H1 (cell line): ENCODE results near the gene EBF3. TPM values are rescaled to one million over a fixed set of nuclear protein-coding genes. Genes with fewer than 3 reads are reported as not detected.

Source experiments
- CTCF ChIA-PET: fragments of 300-600 bp; sonication (Branson Sonifier 250); formaldehyde crosslinking; loops from one replicate; lab custom pipeline; 2021; ENCODE audit not compliant: partially characterized antibody; lab: Charles Lee
- POLR2A ChIA-PET: fragments of 300-600 bp; sonication (Branson Sonifier 250); formaldehyde crosslinking; loops from one replicate; lab custom pipeline; 2021; ENCODE audit warnings: inconsistent platforms; ENCODE audit not compliant: partially characterized antibody; lab: Charles Lee
- DNase-seq, 2 experiments: peaks; one replicate each; pipeline versions ENCODE4 v3.0.0 to v3.0.0-alpha.2; 2010 to 2022; ENCODE audit warnings: low spot score in 2 of 2, low read depth in 1 of 2, mixed read lengths in 1 of 2
- FAIRE-seq: peaks from 2 replicates; lab custom pipeline; 2011; peaks lifted over from hg19 to GRCh38; lab: Jason Lieb, UNC
- H2AFZ ChIP-seq: 2 replicates; pipeline ENCODE4 v1.8.1; 2012; ENCODE audit warnings: low read length, inconsistent platforms
- H2AK5ac ChIP-seq: 2 replicates; pipeline ENCODE4 v1.6.1; 2013; ENCODE audit warnings: low read depth, low read length
- H2BK120ac ChIP-seq: replicated peaks from 2 replicates; pipeline ENCODE3; 2013; ENCODE audit warnings: low read depth, low read length, inconsistent platforms
- H2BK12ac ChIP-seq: 2 replicates; pipeline ENCODE4 v1.6.1; 2013; ENCODE audit warnings: low read depth, low read length
- H2BK15ac ChIP-seq: 2 replicates; pipeline ENCODE4 v1.6.1; 2013; ENCODE audit warnings: low read length
- H2BK20ac ChIP-seq: 2 replicates; pipeline ENCODE4 v1.6.1; 2013; ENCODE audit warnings: low read length
- H2BK5ac ChIP-seq: 2 replicates; pipeline ENCODE4 v1.6.1; 2013; ENCODE audit warnings: low read depth, low read length
- H3K14ac ChIP-seq: 2 replicates; pipeline ENCODE4 v1.6.1; 2013; ENCODE audit warnings: inconsistent platforms; ENCODE audit not compliant: insufficient read length
- H3K18ac ChIP-seq: 2 replicates; pipeline ENCODE4 v1.6.1; 2013; ENCODE audit warnings: low read length; ENCODE audit errors: extremely low read depth
- H3K23ac ChIP-seq: 2 replicates; pipeline ENCODE4 v1.6.1; 2013; ENCODE audit warnings: inconsistent platforms; ENCODE audit not compliant: insufficient read length
- H3K23me2 ChIP-seq: 2 replicates; pipeline ENCODE4 v1.6.1; 2013; ENCODE audit warnings: low read depth, low read length
- H3K27ac ChIP-seq: 2 replicates; pipeline ENCODE4 v1.6.1; 2011; ENCODE audit warnings: low read depth, low read length, inconsistent platforms
- H3K27me3 ChIP-seq, 4 experiments: replicated peaks in 1 of 4; 1 replicate in 1 of 4; 2 replicates in 3 of 4; pipeline versions ENCODE4 v1.6.1 to v1.8.1; 2011 to 2013; ENCODE audit warnings: low read length in 3 of 4, mild to moderate bottlenecking in 3 of 4, inconsistent platforms in 2 of 4, mixed read lengths in 2 of 4, moderate library complexity in 1 of 4; ENCODE audit not compliant: control insufficient read depth in 3 of 4, insufficient read depth in 3 of 4; ENCODE audit errors: extremely low read depth in 1 of 4
- H3K36me3 ChIP-seq, 4 experiments: 2 replicates each; pipeline versions ENCODE4 v1.6.1 to v1.8.1; 2011 to 2013; ENCODE audit warnings: mild to moderate bottlenecking in 4 of 4, low read length in 3 of 4, moderate library complexity in 2 of 4, control low read depth in 1 of 4, inconsistent platforms in 1 of 4; ENCODE audit not compliant: insufficient read depth in 4 of 4, control insufficient read depth in 2 of 4
- H3K4ac ChIP-seq: replicated peaks from 2 replicates; pipeline ENCODE3; 2013; ENCODE audit warnings: low read length, low read depth, mixed read lengths, inconsistent platforms; ENCODE audit not compliant: insufficient read length
- H3K4me1 ChIP-seq, 4 experiments: replicated peaks in 1 of 4; 1 replicate in 1 of 4; 2 replicates in 3 of 4; pipeline versions ENCODE4 v1.6.1 to v1.8.1; 2011 to 2013; ENCODE audit warnings: low read length in 3 of 4, inconsistent platforms in 2 of 4, mixed read lengths in 1 of 4; ENCODE audit not compliant: insufficient read depth in 4 of 4, control insufficient read depth in 3 of 4
- H3K4me2 ChIP-seq, 2 experiments: 2 replicates each; pipeline versions ENCODE4 v1.6.1 to v1.8.1; 2011 to 2013; ENCODE audit warnings: low read depth in 2 of 2, low read length in 2 of 2, control low read depth in 1 of 2, inconsistent platforms in 1 of 2, mild to moderate bottlenecking in 1 of 2; ENCODE audit not compliant: insufficient read depth in 1 of 2
- H3K4me3 ChIP-seq, 4 experiments: fragments of 200-600, 300-600 bp in 1 of 4; sonication (generic), shearing (Covaris generic), sonication (Bioruptor Twin) in 1 of 4; 2 replicates each; pipeline versions ENCODE4 v1.5.1 to v1.8.1; 2011 to 2016; ENCODE audit warnings: low read length in 4 of 4, low read depth in 3 of 4, control low read depth in 2 of 4, inconsistent platforms in 2 of 4, mild to moderate bottlenecking in 2 of 4, mixed read lengths in 1 of 4, moderate library complexity in 1 of 4; ENCODE audit not compliant: insufficient read depth in 2 of 4; ENCODE audit errors: extremely low read depth in 1 of 4
- H3K56ac ChIP-seq: replicated peaks from 2 replicates; pipeline ENCODE3; 2013; ENCODE audit warnings: low read depth, mild to moderate bottlenecking, mixed read lengths, low read length, inconsistent platforms; ENCODE audit not compliant: insufficient read length
- H3K79me1 ChIP-seq: 2 replicates; pipeline ENCODE4 v1.6.1; 2013; ENCODE audit warnings: low read depth, low read length, control low read depth
- H3K79me2 ChIP-seq, 2 experiments: 2 replicates each; pipeline versions ENCODE4 v1.6.1 to v1.8.1; 2012 to 2013; ENCODE audit warnings: low read length in 2 of 2, mild to moderate bottlenecking in 2 of 2, inconsistent platforms in 1 of 2; ENCODE audit not compliant: insufficient read depth in 2 of 2, control insufficient read depth in 1 of 2
- H3K9ac ChIP-seq, 4 experiments: replicated peaks in 1 of 4; 1 replicate in 1 of 4; 2 replicates in 3 of 4; pipeline versions ENCODE4 v1.6.1 to v1.8.1; 2011 to 2013; ENCODE audit warnings: low read depth in 3 of 4, low read length in 3 of 4, control low read depth in 2 of 4, mild to moderate bottlenecking in 2 of 4, moderate library complexity in 2 of 4, inconsistent platforms in 1 of 4; ENCODE audit errors: extremely low read depth in 1 of 4
- H3K9me3 ChIP-seq, 2 experiments: 2 replicates each; pipeline versions ENCODE4 v1.6.1 to v1.8.1; 2012 to 2013; ENCODE audit warnings: mild to moderate bottlenecking in 2 of 2, moderate library complexity in 2 of 2, control low read depth in 1 of 2, inconsistent platforms in 1 of 2, low read depth in 1 of 2, low read length in 1 of 2, mixed read lengths in 1 of 2; ENCODE audit not compliant: insufficient read depth in 2 of 2
- H4K20me1 ChIP-seq, 2 experiments: replicated peaks in 1 of 2; 2 replicates each; pipeline versions ENCODE3 to v1.8.1; 2011 to 2013; ENCODE audit warnings: inconsistent platforms in 2 of 2, low read length in 2 of 2, mild to moderate bottlenecking in 1 of 2; ENCODE audit not compliant: insufficient read depth in 2 of 2, control insufficient read depth in 1 of 2
- H4K5ac ChIP-seq: 2 replicates; pipeline ENCODE4 v1.6.1; 2013; ENCODE audit warnings: low read length, low read depth, mixed read lengths, inconsistent platforms; ENCODE audit not compliant: insufficient read length
- H4K8ac ChIP-seq: 2 replicates; pipeline ENCODE4 v1.8.0; 2013; ENCODE audit warnings: mild to moderate bottlenecking, moderate library complexity, low read length, inconsistent platforms; ENCODE audit not compliant: insufficient read depth; ENCODE audit errors: extremely low read depth
- H4K91ac ChIP-seq: replicated peaks from 2 replicates; pipeline ENCODE3; 2013; ENCODE audit warnings: low read length, mixed read lengths, inconsistent platforms; ENCODE audit not compliant: insufficient read length
- ASH2L ChIP-seq: fragments of 200-600, 300-600 bp; sonication (generic); IDR thresholded peaks from one replicate; pipeline ENCODE4 v1.7.1; 2017; ENCODE audit warnings: low read length
- ATF3 ChIP-seq: IDR thresholded peaks from 2 replicates; pipeline ENCODE4 v1.6.1; 2011; ENCODE audit warnings: low read depth, mild to moderate bottlenecking, low read length; ENCODE audit not compliant: insufficient read depth
- CHD2 ChIP-seq: IDR thresholded peaks from 2 replicates; pipeline ENCODE4 v1.6.1; 2012; ENCODE audit warnings: low read length, improper control_type of control experiment
- EP300 ChIP-seq, 2 experiments: IDR thresholded peaks; 1 replicate in 1 of 2; 2 replicates in 1 of 2; pipeline ENCODE4 v1.6.1; 2011 to 2012; ENCODE audit warnings: low read depth in 2 of 2, low read length in 2 of 2, mild to moderate bottlenecking in 2 of 2, borderline replicate concordance in 1 of 2, inconsistent platforms in 1 of 2, moderate library complexity in 1 of 2
- FOSL1 ChIP-seq: IDR thresholded peaks from 2 replicates; pipeline ENCODE4 v1.6.1; 2011; ENCODE audit warnings: mild to moderate bottlenecking, low read depth, low read length, moderate library complexity; ENCODE audit not compliant: insufficient read depth
- JUN ChIP-seq: IDR thresholded peaks from 2 replicates; pipeline ENCODE4 v1.6.1; 2011; ENCODE audit warnings: low read depth, mild to moderate bottlenecking, improper control_type of control experiment, low read length
- JUND ChIP-seq: IDR thresholded peaks from 2 replicates; pipeline ENCODE4 v1.6.1; 2011; ENCODE audit warnings: mild to moderate bottlenecking, improper control_type of control experiment, low read length
- KDM5A ChIP-seq: fragments of 200-600 bp; IDR thresholded peaks from 2 replicates; pipeline ENCODE4 v1.7.1; 2012; ENCODE audit warnings: mild to moderate bottlenecking, low read length, inconsistent platforms, mixed read lengths
- PHF8 ChIP-seq: fragments of 200-600 bp; sonication (generic); conservative IDR thresholded peaks from 2 replicates; pipeline ENCODE4 v1.7.1; 2012; ENCODE audit warnings: low read depth, mild to moderate bottlenecking, inconsistent platforms, low read length, moderate library complexity
- POU5F1 ChIP-seq: IDR thresholded peaks from 2 replicates; pipeline ENCODE4 v1.6.1; 2011; ENCODE audit warnings: low read depth, mild to moderate bottlenecking, low read length, moderate library complexity
- SUZ12 ChIP-seq: fragments of 200-600 bp; sonication (generic); IDR thresholded peaks from 2 replicates; pipeline ENCODE4 v1.6.1; 2012; ENCODE audit warnings: mild to moderate bottlenecking, inconsistent platforms, low read length, moderate library complexity, mixed read lengths
- WGBS, 2 experiments: shearing (Covaris generic) in 1 of 2; methylation state at CpG; one replicate each; pipeline versions ENCODE4 v1.1.6 to v1.1.7; 2013 to 2015; ENCODE audit warnings: low lambda C conversion rate in 2 of 2, mixed read lengths in 2 of 2, inconsistent platforms in 1 of 2, low coverage in 1 of 2, missing lambda C conversion rate in 1 of 2; ENCODE audit not compliant: insufficient replicate concordance in 2 of 2, insufficient coverage in 1 of 2, insufficient read length in 1 of 2; ENCODE audit errors: extremely low coverage in 1 of 2, missing lambda C conversion rate in 1 of 2; 5-methylcytosine and 5-hydroxymethylcytosine counted together
- polyA plus RNA-seq, 7 experiments: library from polyadenylated mRNA; depleted of rRNA in 3 of 7; stranded (reverse) in 5 of 7; unstranded in 2 of 7; fragments of >200 nt in 5 of 7; fragments of 200-250 nt in 2 of 7; gene quantifications; 1 replicate in 5 of 7; 2 replicates in 1 of 7; 4 replicates in 1 of 7; pipeline versions ENCODE4 v1.2.1 to v1.2.3, GENCODE V29; 2011 to 2013; ENCODE audit warnings: missing spikeins in 2 of 7, mixed read lengths in 2 of 7
- total RNA-seq: library from RNA; stranded (reverse); fragmentation: NEBNext Ultra II Directional; extraction: Animal tissue kit (Norgen Biotek cat#: 25700); gene quantifications from 2 replicates; pipeline ENCODE4 v1.2.1, GENCODE V29; 2021

The EBF3 gene
- total and polyA plus RNA-seq, 2 of the 8 experiments (the other 6 are each of a cell fraction or from before 2014, with no cell fraction given): 0.08 to 0.26 TPM

- no peak for FAIRE-seq
- Histone ChIP-seq H3K9ac (no peak overlapping the region), H3K4me3 (no peak overlapping the region), H2BK15ac (no peak overlapping the region), H2AK5ac (no peak overlapping the region), H2AFZ (no peak overlapping the region), H2BK120ac (no peak overlapping the region), H2BK12ac (no peak overlapping the region), H4K8ac (peak overlapping the region; percentile 7; the same call in 1 of the 2 replicates), H3K27me3 (no peaks in the 10 kb centered on the region), H3K4me2 (no peak overlapping the region), H3K79me2 (no peaks in the 10 kb centered on the region), H3K36me3 (no peaks in the 10 kb centered on the region), H3K14ac (no peak overlapping the region), H4K5ac (no peak overlapping the region)
- CTCF ChIA-PET: no interaction called here
- WGBS, 2 experiments: 94% methylated on average over 19 of the region's 19 CpGs; no CpG with 5 or more reads in 1 of the 2 experiments
- TF ChIP-seq SUZ12: no peak
- TF ChIP-seq FOSL1: no peak
- no peak for TF ChIP-seq CHD2
- TF ChIP-seq POU5F1: no peak
- TF ChIP-seq JUN: no peak
- TF ChIP-seq PHF8: no peak
- TF ChIP-seq ASH2L: no peak
- TF ChIP-seq EP300 (IDR thresholded peaks at IDR 0.05; ENCODE audit: borderline replicate concordance in 1 of 2, low read depth in 2 of 2, low read length in 2 of 2): no peak
- TF ChIP-seq KDM5A: no peak
- TF ChIP-seq ATF3: no peak
- TF ChIP-seq JUND: no peak
- TF ChIP-seq, all 59 proteins: peak for 0
- H3K23me2 ChIP-seq: no peaks in the 10 kb centered on the region
- no peak overlapping the region for H3K27ac ChIP-seq
- H4K91ac ChIP-seq: no peak overlapping the region
- no peaks in the 10 kb centered on the region for H3K9me3 ChIP-seq
- H3K56ac ChIP-seq: no peak overlapping the region
- no peak for DNase-seq
- no peak overlapping the region for H2BK20ac ChIP-seq
- H3K79me1 ChIP-seq: no peaks in the 10 kb centered on the region
- H3K4me1 ChIP-seq: peaks cover 0 to 2% (median 0%) of the 10 kb centered on the region in 4 experiments; a peak in 2 of 7 replicates
- H2BK5ac ChIP-seq: no peak overlapping the region
- no peaks in the 10 kb centered on the region for H4K20me1 ChIP-seq
- H3K23ac ChIP-seq: no peak overlapping the region
- no peak overlapping the region for H3K4ac ChIP-seq
- H3K18ac ChIP-seq: no peak overlapping the region
- POLR2A ChIA-PET: no interaction called here
These were observed 114.7 kb downstream of the EBF3 start for GRCh38 chr10:129849452-129849750.
